ENCODE measurements around the gene CACNA1D.

- TF ChIP-seq CTCF (IDR thresholded peaks at IDR 0.05) (no peak), POLR2AphosphoS5 (IDR thresholded peaks at IDR 0.05) (no peak)
Observed at GRCh38 chr3:53613125-53613524, 118.7 kb downstream of the CACNA1D start.
